ENCODE measurements around the gene SMAD9.

The SMAD9 gene
- total RNA-seq: 0 to 0.28 reads per million in 2 donors

GRCh38 chr13:36919833-36920615 lies at the start of gene SMAD9:
TSS of gene SMAD9 (minus strand) at chr13:36920238. CDS start at chr13:36879689, 40,549 bp downstream.
- no peak for DNase-seq

- no peak for DNase-seq
Measured at GRCh38 chr13:36966404-36966803, 46.4 kb upstream of the SMAD9 start.

- DNase-seq: no peak
Measured at GRCh38 chr13:36965767-36966166, 45.7 kb upstream of the SMAD9 start.

GRCh38 chr13:36959456-36960116 lies 39.5 kb upstream of the SMAD9 start:
- DNase-seq: no peak

GRCh38 chr13:36954542-36954941 lies 34.5 kb upstream of the SMAD9 start:
- no peak for DNase-seq

- DNase-seq: no peak
Measured at GRCh38 chr13:36950920-36951319, 30.9 kb upstream of the SMAD9 start.

GRCh38 chr13:36950330-36950729 lies 30.3 kb upstream of the SMAD9 start:
- no peak for DNase-seq

- no peak for DNase-seq
Measured at GRCh38 chr13:36945078-36945477, 25.0 kb upstream of the SMAD9 start.

GRCh38 chr13:36925603-36926002 lies 5.6 kb upstream of the SMAD9 start:
- no peak for DNase-seq

GRCh38 chr13:36924001-36924400 lies 4.0 kb upstream of the SMAD9 start:
- no peak for DNase-seq

- DNase-seq: no peak
Measured at GRCh38 chr13:36921631-36922301, 1.7 kb upstream of the SMAD9 start.

GRCh38 chr13:36920616-36921185 lies 663 bp upstream of the SMAD9 start:
- DNase-seq: no peak

- no peak for DNase-seq
Measured at GRCh38 chr13:36919171-36919832, 736 bp downstream of the SMAD9 start.

GRCh38 chr13:36918246-36919131 lies 1.5 kb downstream of the SMAD9 start:
- DNase-seq: no peak

GRCh38 chr13:36917311-36917710 lies 2.7 kb downstream of the SMAD9 start:
- no peak for DNase-seq

- no peak for DNase-seq
Measured at GRCh38 chr13:36915896-36916640, 4.0 kb downstream of the SMAD9 start.

- DNase-seq: no peak
Measured at GRCh38 chr13:36915106-36915505, 4.9 kb downstream of the SMAD9 start.

GRCh38 chr13:36914648-36915047 lies 5.4 kb downstream of the SMAD9 start:
- DNase-seq: no peak

- no peak for DNase-seq
Measured at GRCh38 chr13:36913463-36913862, 6.6 kb downstream of the SMAD9 start.

- DNase-seq: no peak
Measured at GRCh38 chr13:36912973-36913372, 7.1 kb downstream of the SMAD9 start.

GRCh38 chr13:36912369-36912768 lies 7.7 kb downstream of the SMAD9 start:
- DNase-seq: no peak

Measured in T-helper 9 cell (primary cell).